Stimulated activated CD4-positive, alpha-beta T cell treated with anti-CD3 and anti-CD28 coated beads, Interleukin-1b, Interleukin-23, amount 100 ng/mL, for 4 hours (primary cell): ENCODE data around the gene DRAP1.

Experiments
- DNase-seq, 2 donors: peaks; one replicate each; pipeline ENCODE4 v3.0.0-alpha.2; 2020; ENCODE audit warnings: low read depth in 2 of 2

The DRAP1 gene

DNA sequence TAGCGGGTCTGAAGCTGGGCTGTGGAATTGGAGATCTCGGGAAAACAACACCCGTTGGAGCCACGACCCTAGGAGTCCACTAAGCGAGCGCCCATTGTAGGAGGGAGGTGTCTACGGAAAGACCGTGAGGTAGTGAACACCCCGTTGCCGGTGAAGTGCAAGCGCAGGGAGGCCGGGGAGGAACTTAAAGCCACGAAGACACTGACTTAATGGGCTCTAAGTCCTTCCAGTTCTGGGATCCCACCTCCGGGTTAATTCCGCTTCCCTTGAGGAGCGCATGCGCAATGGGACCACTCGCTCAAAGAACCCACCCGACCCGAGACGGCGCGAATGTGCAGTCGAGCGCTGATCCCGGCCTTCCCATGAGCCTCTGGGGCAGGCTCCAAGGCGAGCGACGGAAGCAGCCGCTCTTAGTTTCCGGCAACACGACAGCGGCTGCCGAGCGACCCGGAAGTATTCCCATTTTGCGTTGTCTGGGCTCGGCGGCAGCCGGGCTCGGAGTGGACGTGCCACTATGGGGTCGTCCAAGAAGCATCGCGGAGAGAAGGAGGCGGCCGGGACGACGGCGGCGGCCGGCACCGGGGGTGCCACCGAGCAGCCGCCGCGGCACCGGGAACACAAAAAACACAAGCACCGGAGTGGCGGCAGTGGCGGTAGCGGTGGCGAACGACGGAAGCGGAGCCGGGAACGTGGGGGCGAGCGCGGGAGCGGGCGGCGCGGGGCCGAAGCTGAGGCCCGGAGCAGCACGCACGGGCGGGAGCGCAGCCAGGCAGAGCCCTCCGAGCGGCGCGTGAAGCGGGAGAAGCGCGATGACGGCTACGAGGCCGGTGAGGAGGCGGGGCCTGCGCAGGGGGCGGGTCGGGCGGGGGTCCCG, 42.3 kb downstream of the DRAP1 start, which contains the start of gene SART1:
SART1 (plus strand) TSS at position 468 of the 874 bp plus-strand sequence; CDS start at position 515, 47 bp downstream.
- peak; percentile 90 for DNase-seq

DNA sequence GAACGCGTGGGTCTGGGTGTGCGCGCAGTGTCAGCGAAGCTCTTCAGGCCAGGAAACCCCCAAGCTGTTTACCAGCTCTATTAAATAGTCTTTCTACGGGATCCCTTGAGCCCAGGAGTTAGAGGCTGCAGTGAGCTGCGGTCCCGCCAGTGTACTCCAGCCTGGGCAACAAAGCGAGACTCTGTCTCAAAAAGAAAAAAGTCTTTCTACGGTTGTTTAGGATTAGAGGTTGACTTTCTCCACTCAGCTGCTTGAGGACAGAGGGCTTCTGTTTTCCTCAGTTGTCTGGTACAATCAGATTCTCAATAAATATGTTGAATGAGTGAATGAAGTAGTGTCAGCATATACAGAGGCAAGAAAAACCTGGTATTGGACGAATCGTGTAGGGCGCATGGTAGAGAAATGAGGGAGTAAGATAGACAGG, 42.9 kb downstream of the DRAP1 start:
- DNase-seq, result no peak

DNA sequence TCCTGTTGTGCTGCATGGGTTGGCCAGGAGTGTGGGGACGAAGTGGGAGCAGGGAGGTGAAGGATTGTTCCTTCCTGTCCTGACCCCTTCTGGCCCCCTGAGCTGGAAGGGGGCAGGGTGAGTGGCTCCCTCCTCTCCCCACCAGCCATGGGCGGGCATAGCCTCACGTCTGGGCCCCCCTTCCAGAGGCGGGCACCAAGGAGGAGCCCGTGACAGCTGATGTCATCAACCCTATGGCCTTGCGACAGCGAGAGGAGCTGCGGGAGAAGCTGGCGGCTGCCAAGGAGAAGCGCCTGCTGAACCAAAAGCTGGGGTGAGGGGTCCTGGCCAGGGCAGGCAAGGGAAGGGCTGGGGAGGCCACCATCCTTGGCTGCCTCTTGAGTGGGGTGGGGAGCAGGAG, 45.7 kb downstream of the DRAP1 start:
- no peak for DNase-seq

DNA sequence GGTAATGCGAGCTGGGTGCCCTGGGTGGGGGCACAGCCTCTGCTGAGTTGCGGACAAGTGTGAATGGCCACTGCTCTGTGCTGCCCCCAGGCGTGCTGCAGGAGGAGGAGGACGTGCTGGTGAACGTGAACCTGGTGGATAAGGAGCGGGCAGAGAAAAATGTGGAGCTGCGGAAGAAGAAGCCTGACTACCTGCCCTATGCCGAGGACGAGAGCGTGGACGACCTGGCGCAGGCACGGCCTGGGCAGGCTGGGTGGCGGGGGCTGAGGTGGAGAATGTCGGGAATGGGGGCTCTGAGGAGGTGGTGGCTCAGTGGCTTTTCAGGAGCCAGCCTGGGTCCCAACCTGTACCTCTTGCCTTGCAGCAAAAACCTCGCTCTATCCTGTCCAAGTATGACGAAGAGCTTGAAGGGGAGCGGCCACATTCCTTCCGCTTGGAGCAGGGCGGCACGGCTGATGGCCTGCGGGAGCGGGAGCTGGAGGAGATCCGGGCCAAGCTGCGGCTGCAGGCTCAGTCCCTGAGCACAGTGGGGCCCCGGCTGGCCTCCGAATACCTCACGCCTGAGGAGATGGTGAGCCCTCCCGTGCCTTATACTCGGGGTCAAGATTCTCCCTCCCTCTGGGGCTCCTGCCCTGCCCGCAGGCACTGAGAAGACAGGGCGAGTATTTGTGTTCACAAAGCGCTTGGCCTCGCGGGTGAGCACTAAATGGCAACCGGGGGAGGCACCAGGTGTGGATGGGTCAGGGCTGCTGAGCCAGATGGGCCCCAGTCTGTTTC, 46.9 kb downstream of the DRAP1 start:
- no peak for DNase-seq

DNA sequence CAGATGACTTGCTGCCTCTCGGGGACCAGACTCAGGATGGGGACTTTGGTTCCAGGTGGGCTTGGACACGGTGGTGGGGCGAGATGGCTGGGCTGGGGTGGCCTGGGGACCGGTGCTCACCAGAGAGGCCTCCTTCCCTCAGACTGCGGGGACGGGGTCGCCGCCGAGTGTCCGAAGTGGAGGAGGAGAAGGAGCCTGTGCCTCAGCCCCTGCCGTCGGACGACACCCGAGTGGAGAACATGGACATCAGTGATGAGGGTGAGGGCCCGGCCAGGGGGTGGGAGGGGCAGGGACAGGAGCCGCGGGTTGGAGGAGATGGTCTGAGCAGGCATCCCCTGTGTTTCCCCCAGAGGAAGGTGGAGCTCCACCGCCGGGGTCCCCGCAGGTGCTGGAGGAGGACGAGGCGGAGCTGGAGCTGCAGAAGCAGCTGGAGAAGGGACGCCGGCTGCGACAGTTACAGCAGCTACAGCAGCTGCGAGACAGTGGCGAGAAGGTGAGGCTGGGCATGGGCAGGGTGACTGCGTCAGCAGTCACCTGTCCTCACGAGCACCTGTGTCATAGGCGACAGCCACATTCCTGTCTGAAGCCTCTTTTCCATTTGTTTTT, 48.2 kb downstream of the DRAP1 start:
- DNase-seq, result no peak

DNA sequence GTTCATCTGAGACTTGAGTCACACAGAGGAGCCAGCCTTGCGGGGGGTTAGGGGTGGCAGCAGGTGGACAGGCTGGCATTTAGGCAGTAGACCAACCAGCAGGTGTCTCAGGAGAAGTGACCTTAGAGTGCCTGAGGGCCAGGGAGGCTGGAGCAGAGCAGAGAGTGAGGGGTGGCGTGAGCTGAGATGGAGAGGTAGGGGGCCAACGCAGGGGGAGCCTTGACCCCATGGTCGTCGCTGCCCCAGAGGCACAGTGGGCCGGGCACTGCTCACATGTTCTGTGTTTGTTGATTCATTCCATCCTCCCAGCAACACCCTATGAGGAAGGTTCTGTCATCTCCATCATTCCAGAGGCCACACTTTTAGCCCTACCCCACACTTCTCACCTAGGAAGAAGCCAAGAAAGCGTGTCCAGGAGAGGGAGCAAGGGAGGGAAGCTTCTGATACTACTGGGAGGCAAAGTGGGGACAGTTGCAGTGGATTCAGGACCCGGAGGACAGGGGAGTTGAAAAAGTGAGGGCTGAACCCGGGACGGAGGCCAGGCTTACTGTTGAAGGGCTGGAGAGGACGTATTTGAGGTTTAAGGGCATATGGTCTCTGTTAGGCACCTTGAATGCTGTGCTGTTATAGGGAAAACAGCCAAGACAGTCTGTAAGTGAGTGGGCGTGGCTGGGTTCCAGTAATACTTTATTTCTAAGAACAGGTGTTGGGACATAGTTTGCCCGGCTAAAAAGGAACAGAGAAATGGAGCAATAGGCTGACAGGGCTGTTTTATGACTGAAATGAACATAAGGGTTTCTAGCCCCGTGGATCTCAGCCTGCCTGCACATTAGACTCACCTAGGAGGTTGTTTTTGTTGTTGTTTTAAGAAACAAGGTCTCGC, 49.6 kb downstream of the DRAP1 start:
- no peak for DNase-seq
